ENCODE data around the gene PDIA4. TPM values are rescaled to one million over a fixed set of nuclear protein-coding genes. Genes with fewer than 3 reads are reported as not detected.

PDIA4 gene
- total and polyA plus RNA-seq, 2 of the 8 experiments (the other 6 are each of a cell fraction or from before 2014, with no cell fraction given), result 119 to 303 TPM

- Histone ChIP-seq H3K18ac (ENCODE audit: extremely low read depth, low read length) (no peak overlapping the region), H2AFZ (ENCODE audit: low read length) (no peak overlapping the region), H3K36me3 (ENCODE audit: control insufficient read depth in 2 of 4, insufficient read depth in 4 of 4, low read length in 3 of 4) (peaks cover 46 to 87% (median 72%) of the 10 kb centered on the region in 4 experiments), H3K27ac (ENCODE audit: low read depth, low read length) (no peak overlapping the region), H3K4ac (replicated peaks; ENCODE audit: insufficient read length, low read depth, low read length) (no peak overlapping the region), H3K23ac (ENCODE audit: insufficient read length) (no peak overlapping the region), H3K9me3 (ENCODE audit: insufficient read depth in 2 of 2, low read depth in 1 of 2, low read length in 1 of 2) (no peaks in the 10 kb centered on the region), H2AK5ac (ENCODE audit: low read depth, low read length) (no peak overlapping the region), H3K27me3 (replicated peaks in 1 of 4; ENCODE audit: control insufficient read depth in 3 of 4, extremely low read depth in 1 of 4, insufficient read depth in 3 of 4, low read length in 3 of 4) (no peaks in the 10 kb centered on the region), H3K79me2 (ENCODE audit: control insufficient read depth in 1 of 2, insufficient read depth in 2 of 2, low read length in 2 of 2) (no peaks in the 10 kb centered on the region; a peak in 1 of 4 replicates), H2BK15ac (ENCODE audit: low read length) (no peak overlapping the region), H2BK12ac (ENCODE audit: low read depth, low read length) (no peak overlapping the region), H3K79me1 (ENCODE audit: low read depth, low read length) (peaks cover 6% of the 10 kb centered on the region), H3K23me2 (ENCODE audit: low read depth, low read length) (no peaks in the 10 kb centered on the region), H2BK120ac (replicated peaks; ENCODE audit: low read depth, low read length) (no peak overlapping the region), H4K8ac (ENCODE audit: extremely low read depth, insufficient read depth, low read length) (no peak overlapping the region), H3K56ac (replicated peaks; ENCODE audit: insufficient read length, low read depth, low read length) (no peak overlapping the region), H2BK5ac (ENCODE audit: low read depth, low read length) (no peak overlapping the region), H3K4me3 (ENCODE audit: extremely low read depth in 1 of 4, insufficient read depth in 2 of 4, low read depth in 3 of 4, low read length in 4 of 4) (no peak overlapping the region), H2BK20ac (ENCODE audit: low read length) (no peak overlapping the region), H3K9ac (replicated peaks in 1 of 4; ENCODE audit: extremely low read depth in 1 of 4, low read depth in 3 of 4, low read length in 3 of 4) (no peak overlapping the region), H4K5ac (ENCODE audit: insufficient read length, low read depth, low read length) (no peak overlapping the region), H4K20me1 (replicated peaks in 1 of 2; ENCODE audit: control insufficient read depth in 1 of 2, insufficient read depth in 2 of 2, low read length in 2 of 2) (peaks cover 5 to 15% of the 10 kb centered on the region in 2 experiments), H4K91ac (replicated peaks; ENCODE audit: insufficient read length, low read length) (no peak overlapping the region), H3K4me1 (replicated peaks in 1 of 4; ENCODE audit: control insufficient read depth in 3 of 4, insufficient read depth in 4 of 4, low read length in 3 of 4) (no peaks in the 10 kb centered on the region; a peak in 2 of 7 replicates), H3K14ac (ENCODE audit: insufficient read length) (no peak overlapping the region), H3K4me2 (ENCODE audit: insufficient read depth in 1 of 2, low read depth in 2 of 2, low read length in 2 of 2) (no peak overlapping the region)
- ChIA-PET POLR2A (ENCODE audit: partially characterized antibody) (no interaction called here), CTCF (ENCODE audit: partially characterized antibody) (interaction anchor here (0.7 to 1.1 kb wide), 4 partner anchors 8 to 18 kb away, joined by 3 to 5 read pairs (median 3); no protein-coding TSS in a partner anchor)
- FAIRE-seq (no peak), DNase-seq (ENCODE audit: low read depth in 1 of 2, low spot score in 2 of 2) (no peak)
- WGBS, 2 experiments (ENCODE audit: extremely low coverage in 1 of 2, insufficient coverage in 1 of 2, insufficient read length in 1 of 2, insufficient replicate concordance in 2 of 2, low coverage in 1 of 2, low lambda C conversion rate in 2 of 2, missing lambda C conversion rate in 1 of 2), result 84% methylated on average over 5 of the region's 5 CpGs; no CpG with 5 or more reads in 1 of the 2 experiments
- TF ChIP-seq JUND (IDR thresholded peaks at IDR 0.05; ENCODE audit: low read length), result no peak
- TF ChIP-seq RBBP5 (IDR thresholded peaks at IDR 0.05; ENCODE audit: borderline replicate concordance, low read depth, low read length), result no peak
- no peak for TF ChIP-seq CHD1 (IDR thresholded peaks at IDR 0.05; ENCODE audit: low read depth, low read length)
- no peak for TF ChIP-seq FOSL1 (IDR thresholded peaks at IDR 0.05; ENCODE audit: insufficient read depth, low read depth, low read length)
- no peak for TF ChIP-seq BRCA1 (IDR thresholded peaks at IDR 0.05; ENCODE audit: low read depth, low read length)
- TF ChIP-seq RAD21 (IDR thresholded peaks at IDR 0.05 in 1 of 2, conservative IDR thresholded peaks at IDR 0.05 in 1 of 2; ENCODE audit: low read depth in 2 of 2, low read length in 2 of 2), result no peak
- no peak for TF ChIP-seq SIN3A (conservative IDR thresholded peaks at IDR 0.05 in 1 of 2, IDR thresholded peaks at IDR 0.05 in 1 of 2; ENCODE audit: low read depth in 1 of 2, low read length in 2 of 2)
- TF ChIP-seq CTCF (IDR thresholded peaks at IDR 0.05; ENCODE audit: control extremely low read depth in 1 of 3, insufficient read depth in 1 of 3, low read depth in 1 of 3, low read length in 3 of 3), result no peak
- TF ChIP-seq SP2 (IDR thresholded peaks at IDR 0.05; ENCODE audit: low read length), result no peak
Measured at GRCh38 chr7:149013876-149014275, 14.4 kb downstream of the PDIA4 start.
